Common myeloid progenitor, CD34-positive (primary cell): ENCODE results near the gene PEMT.
A peak's percentile ranks its signal among the peaks of the same experiment; 100 is the strongest.

Experiments used
- CTCF ChIA-PET: fragments of 350-600 bp; sonication (Branson Sonifier 250); formaldehyde crosslinking; loops from one replicate; lab custom pipeline; 2021; ENCODE audit warnings: antibody characterized with exemption; lab: Charles Lee
- POLR2A ChIA-PET: fragments of 350-600 bp; sonication (Branson Sonifier 250); formaldehyde crosslinking; loops from one replicate; lab custom pipeline; 2021; ENCODE audit warnings: antibody characterized with exemption; lab: Charles Lee
- DNase-seq, 3 donors: peaks; one replicate each; pipeline versions ENCODE4 v3.0.0 to v3.0.0-alpha.2; 2013
- H3K27ac ChIP-seq, 2 experiments: 1 replicate in 1 of 2; 2 replicates in 1 of 2; pipeline ENCODE4 v1.7.0; 2013; ENCODE audit warnings: inconsistent platforms in 2 of 2, low read length in 2 of 2, mild to moderate bottlenecking in 2 of 2, low read depth in 1 of 2, moderate library complexity in 1 of 2; ENCODE audit not compliant: severe bottlenecking in 2 of 2, insufficient read depth in 1 of 2, poor library complexity in 1 of 2
- H3K27me3 ChIP-seq, 5 experiments: replicated peaks in 2 of 5; 1 replicate in 3 of 5; 2 replicates in 2 of 5; pipeline versions ENCODE4 v1.6.1 to v1.7.0; 2013; ENCODE audit warnings: low read length in 4 of 5, mild to moderate bottlenecking in 2 of 5, moderate library complexity in 2 of 5, inconsistent platforms in 1 of 5; ENCODE audit not compliant: insufficient read depth in 5 of 5, control insufficient read depth in 4 of 5
- H3K36me3 ChIP-seq, 4 experiments: 1 replicate in 2 of 4; 2 replicates in 2 of 4; pipeline versions ENCODE4 v1.6.1 to v1.7.0; 2013; ENCODE audit warnings: low read length in 3 of 4, control low read depth in 1 of 4, mild to moderate bottlenecking in 1 of 4; ENCODE audit not compliant: control insufficient read depth in 4 of 4, insufficient read depth in 4 of 4
- H3K4me1 ChIP-seq, 4 experiments: 1 replicate in 3 of 4; 2 replicates in 1 of 4; pipeline versions ENCODE4 v1.6.1 to v1.7.1; 2013; ENCODE audit warnings: low read length in 3 of 4, mild to moderate bottlenecking in 3 of 4, control low read depth in 1 of 4, inconsistent platforms in 1 of 4, moderate library complexity in 1 of 4; ENCODE audit not compliant: control insufficient read depth in 4 of 4, insufficient read depth in 4 of 4; ENCODE audit errors: control extremely low read depth in 1 of 4
- H3K4me3 ChIP-seq, 7 experiments: 1 replicate in 4 of 7; 2 replicates in 3 of 7; pipeline versions ENCODE4 v1.5.1 to v1.7.0; 2013; ENCODE audit warnings: mild to moderate bottlenecking in 7 of 7, low read length in 6 of 7, moderate library complexity in 6 of 7, inconsistent platforms in 2 of 7, low read depth in 2 of 7, control low read depth in 1 of 7; ENCODE audit not compliant: insufficient read depth in 4 of 7, control insufficient read depth in 1 of 7; ENCODE audit errors: extremely low read depth in 1 of 7
- H3K9me3 ChIP-seq, 5 experiments: 1 replicate in 4 of 5; 2 replicates in 1 of 5; pipeline versions ENCODE4 v1.6.1 to v1.7.1; 2013; ENCODE audit warnings: low read length in 4 of 5, mild to moderate bottlenecking in 2 of 5, inconsistent platforms in 1 of 5, low read depth in 1 of 5, moderate library complexity in 1 of 5; ENCODE audit not compliant: control insufficient read depth in 4 of 5, insufficient read depth in 2 of 5; ENCODE audit errors: control extremely low read depth in 1 of 5
- whole genome bisulfite sequencing: methylation state at CpG from one replicate; pipeline ENCODE4 v1.1.5; 2013; ENCODE audit not compliant: insufficient coverage; 5-methylcytosine and 5-hydroxymethylcytosine counted together

The PEMT gene

DNA sequence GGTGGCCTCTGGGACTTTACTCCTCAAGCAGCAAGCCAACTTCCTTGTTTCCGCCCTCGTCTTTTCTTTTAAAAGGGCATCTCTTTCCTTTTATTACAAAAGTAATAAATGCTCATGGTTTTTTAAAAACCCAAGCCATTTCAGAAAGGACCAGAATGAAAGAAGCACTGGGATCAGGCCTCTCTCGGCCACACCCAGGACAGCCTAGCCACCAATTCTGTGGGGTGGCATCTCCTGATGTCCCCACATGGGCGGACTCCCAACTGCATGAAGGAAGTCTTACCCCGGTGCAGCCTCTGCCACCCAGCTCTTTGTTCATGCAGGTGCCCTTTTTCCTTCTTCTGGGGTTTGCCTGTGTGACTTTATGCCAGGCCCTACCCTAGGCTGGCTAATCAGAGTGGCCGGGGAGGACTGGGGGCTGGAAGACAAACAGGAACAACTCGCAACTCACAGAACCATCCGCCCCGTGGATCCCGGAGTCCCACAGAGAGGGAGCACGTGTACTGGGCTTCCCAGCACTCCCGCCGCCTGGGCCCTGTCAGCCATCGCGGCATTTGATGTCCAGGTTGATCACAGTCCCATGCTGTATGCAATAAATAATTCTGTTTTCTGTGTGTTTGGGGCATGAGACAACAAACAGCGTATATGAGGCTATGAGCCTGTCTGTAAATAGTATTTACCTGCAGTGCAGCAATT lies 92.8 kb downstream of the PEMT start:
- Histone ChIP-seq H3K27me3 (peaks cover 0 to 15% (median 4%) of the 10 kb centered on the region in 5 experiments), H3K9me3 (no peaks in the 10 kb centered on the region), H3K4me3 (no peak overlapping the region), H3K36me3 (peaks cover 0 to under 1% (median 0%) of the 10 kb centered on the region in 4 experiments), H3K4me1 (peaks cover 0 to 25% (median 21%) of the 10 kb centered on the region in 4 experiments), H3K27ac (no peak overlapping the region)
- ChIA-PET CTCF (interaction anchor here (0.9 to 5.6 kb wide), 5 partner anchors 8 to 144 kb away, joined by 3 to 41 read pairs (median 6); no protein-coding TSS in a partner anchor), POLR2A (interaction anchor here (0.7 kb wide), 1 partner anchor 12 kb away, joined by 4 read pairs; no protein-coding TSS in a partner anchor)
- no peak for DNase-seq
- 94% methylated on average over 16 of the region's 16 CpGs for WGBS

DNA sequence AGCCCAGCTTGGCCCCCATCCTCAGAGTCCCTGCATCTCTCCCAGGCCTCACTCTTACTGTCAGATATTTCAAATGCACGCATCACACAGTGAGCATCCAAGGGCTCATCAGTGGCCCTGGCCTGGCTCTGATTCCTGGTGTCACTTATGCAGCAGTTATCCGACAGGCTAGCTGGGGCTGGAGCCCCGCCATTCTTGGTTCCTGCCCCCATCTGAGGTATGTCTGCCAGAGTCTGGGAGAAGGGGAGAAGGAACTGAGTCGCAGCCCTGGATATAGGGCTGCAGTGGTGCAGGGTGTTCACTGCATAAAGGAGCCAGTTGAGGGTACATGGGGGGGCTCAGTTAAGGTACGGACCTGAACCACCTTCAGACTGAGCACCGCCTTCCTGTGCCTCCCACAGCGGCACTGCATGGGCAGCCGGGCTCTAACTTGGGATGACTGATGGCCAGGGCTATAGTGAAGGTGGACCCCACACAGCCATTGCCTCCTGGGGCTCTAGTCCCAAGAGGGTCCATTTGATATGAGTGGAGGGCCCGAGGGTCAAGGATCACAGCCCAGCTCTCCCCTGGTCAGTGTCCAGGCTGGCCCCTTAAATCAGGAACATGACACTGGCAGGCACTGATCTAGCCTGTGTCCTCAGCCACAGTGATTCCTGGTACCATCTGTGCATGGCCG lies 93.5 kb downstream of the PEMT start:
- peaks cover 0 to 25% (median 21%) of the 10 kb centered on the region in 4 experiments for H3K4me1 ChIP-seq
- H3K4me3 ChIP-seq = no peak overlapping the region
- POLR2A ChIA-PET = no interaction called here
- no peak for DNase-seq
- H3K9me3 ChIP-seq = no peaks in the 10 kb centered on the region
- peaks cover 0 to 15% (median 6%) of the 10 kb centered on the region in 5 experiments for H3K27me3 ChIP-seq
- peaks cover 0 to 6% (median under 1%) of the 10 kb centered on the region in 4 experiments for H3K36me3 ChIP-seq
- H3K27ac ChIP-seq = no peak overlapping the region
- 98% methylated on average over 10 of the region's 10 CpGs for WGBS
- CTCF ChIA-PET = interaction anchor here (0.9 to 5.6 kb wide), 15 partner anchors 9 to 144 kb away, joined by 3 to 41 read pairs (median 5); no protein-coding TSS in a partner anchor

DNA sequence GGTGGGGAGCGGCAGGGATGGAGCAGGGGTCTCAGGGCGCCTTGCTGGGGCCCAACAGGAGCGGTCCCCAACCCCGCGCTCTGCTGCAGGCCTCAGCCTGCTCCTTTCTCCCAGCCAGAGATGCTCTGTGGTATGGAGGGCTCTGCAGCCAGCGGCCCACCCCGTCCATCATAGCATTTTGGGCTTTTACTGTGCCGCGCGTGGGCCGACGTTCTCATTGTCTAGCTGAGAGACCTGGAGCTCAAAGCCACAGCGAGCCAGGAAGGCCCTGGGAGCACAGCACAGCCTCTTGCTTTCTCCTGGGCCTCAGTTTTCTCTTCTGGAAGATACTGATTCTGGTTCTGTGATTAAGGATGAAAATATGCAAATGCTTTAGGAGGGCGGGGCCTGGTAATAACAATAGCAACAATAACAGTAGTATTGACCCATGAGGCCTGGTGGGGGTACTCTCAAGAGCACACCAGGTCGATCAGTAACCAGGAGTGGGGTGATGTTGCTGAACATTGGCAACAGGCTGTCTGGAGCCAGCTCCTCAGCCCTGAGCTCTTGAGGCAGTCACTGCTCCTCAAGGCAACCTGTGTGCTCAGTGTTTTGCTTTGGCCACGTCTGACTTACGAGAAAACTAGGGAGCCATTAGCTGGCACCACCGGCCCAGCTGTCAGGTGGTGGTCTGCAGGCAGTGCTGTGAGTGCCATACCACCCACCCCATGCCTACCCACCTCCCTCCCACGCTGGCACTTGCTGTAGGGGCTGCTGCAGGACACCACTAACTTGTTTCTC lies 94.3 kb downstream of the PEMT start:
- CTCF ChIA-PET = interaction anchor here (0.8 to 5.6 kb wide), 27 partner anchors 10 to 149 kb away, joined by 3 to 41 read pairs (median 5); no protein-coding TSS in a partner anchor
- peaks cover 0 to 15% (median 6%) of the 10 kb centered on the region in 5 experiments for H3K27me3 ChIP-seq
- WGBS = 38% methylated on average over 8 of the region's 19 CpGs
- POLR2A ChIA-PET = interaction anchor here (0.6 to 0.8 kb wide), 2 partner anchors 45 to 145 kb away, joined by 3 read pairs; no protein-coding TSS in a partner anchor
- no peak for DNase-seq
- H3K4me1 ChIP-seq = peaks cover 0 to 25% (median 21%) of the 10 kb centered on the region in 4 experiments
- H3K9me3 ChIP-seq = no peaks in the 10 kb centered on the region
- H3K27ac ChIP-seq = no peak overlapping the region
- H3K36me3 ChIP-seq = peaks cover 0 to 14% (median 8%) of the 10 kb centered on the region in 4 experiments
- peak overlapping the region in 3 of 7 experiments; percentile 72 to 79 (median 79) for H3K4me3 ChIP-seq

DNA sequence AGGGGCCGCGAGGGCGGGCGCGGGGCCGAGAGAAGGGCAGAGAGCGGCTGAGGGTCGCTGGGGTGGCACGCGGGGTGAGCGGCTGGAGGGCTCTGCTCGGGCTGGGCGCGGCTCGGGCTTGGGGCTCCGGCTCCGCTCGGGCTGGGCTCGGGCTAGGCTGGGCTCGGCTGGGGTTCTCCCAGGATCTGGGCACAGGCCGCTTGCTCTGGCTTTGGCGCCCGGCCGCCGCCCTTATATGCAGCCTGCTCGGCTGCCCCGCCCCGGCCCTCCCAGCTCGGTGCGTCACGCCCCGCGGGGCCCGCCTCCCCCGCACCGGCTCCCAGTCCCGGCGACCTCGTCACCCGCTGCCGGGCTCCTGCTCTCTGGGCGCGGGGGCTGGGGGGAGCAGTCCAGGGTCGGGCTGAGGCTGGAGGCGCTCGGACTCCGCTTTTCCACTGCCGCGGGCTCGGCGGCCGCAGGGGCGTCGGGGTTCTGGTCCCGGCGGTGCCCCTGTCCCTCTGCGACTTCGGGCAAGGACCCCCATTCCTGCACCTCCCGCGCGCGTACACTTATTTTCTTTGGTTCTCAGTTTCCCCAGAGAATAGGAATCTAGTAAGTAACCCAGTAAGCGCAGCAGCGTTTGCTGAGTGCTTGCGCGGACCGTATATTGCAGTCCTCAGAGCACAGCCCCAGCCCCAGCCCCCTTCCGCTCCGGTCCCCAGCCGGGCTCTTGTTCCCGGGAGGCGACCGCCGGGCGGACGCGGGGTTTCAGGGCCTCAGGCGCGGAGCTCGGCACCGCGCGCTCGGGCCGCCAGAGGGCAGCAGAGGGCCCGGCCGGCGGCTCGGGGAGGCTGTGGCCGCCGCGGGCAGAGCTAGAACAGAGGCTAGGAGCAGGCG lies 95.1 kb downstream of the PEMT start, which contains the start of gene RASD1:
RASD1 (minus strand) TSS at position 207 of the 876 bp plus-strand sequence. CDS start 214 bp downstream, outside the sequence.
- peak; percentile 67 to 80 (median 74) for DNase-seq
- Histone ChIP-seq H3K27ac (no peak within 1 kb of the TSS), H3K9me3 (no peaks in the 10 kb centered on the region), H3K36me3 (peaks cover under 1 to 22% (median 14%) of the 10 kb centered on the region in 4 experiments), H3K27me3 (peaks cover 0 to 15% (median 6%) of the 10 kb centered on the region in 5 experiments), H3K4me3 (peak within 1 kb of the TSS; percentile 37 to 79 (median 72)), H3K4me1 (peaks cover 0 to 25% (median 21%) of the 10 kb centered on the region in 4 experiments)
- ChIA-PET POLR2A (interaction anchor here (0.6 to 1.3 kb wide), 3 partner anchors 46 to 145 kb away, joined by 3 read pairs; no protein-coding TSS in a partner anchor), CTCF (interaction anchor here (0.8 to 5.6 kb wide), 29 partner anchors 9 to 148 kb away, joined by 3 to 41 read pairs (median 4); no protein-coding TSS in a partner anchor)
- under 1% methylated on average over 86 of the region's 93 CpGs for WGBS

DNA sequence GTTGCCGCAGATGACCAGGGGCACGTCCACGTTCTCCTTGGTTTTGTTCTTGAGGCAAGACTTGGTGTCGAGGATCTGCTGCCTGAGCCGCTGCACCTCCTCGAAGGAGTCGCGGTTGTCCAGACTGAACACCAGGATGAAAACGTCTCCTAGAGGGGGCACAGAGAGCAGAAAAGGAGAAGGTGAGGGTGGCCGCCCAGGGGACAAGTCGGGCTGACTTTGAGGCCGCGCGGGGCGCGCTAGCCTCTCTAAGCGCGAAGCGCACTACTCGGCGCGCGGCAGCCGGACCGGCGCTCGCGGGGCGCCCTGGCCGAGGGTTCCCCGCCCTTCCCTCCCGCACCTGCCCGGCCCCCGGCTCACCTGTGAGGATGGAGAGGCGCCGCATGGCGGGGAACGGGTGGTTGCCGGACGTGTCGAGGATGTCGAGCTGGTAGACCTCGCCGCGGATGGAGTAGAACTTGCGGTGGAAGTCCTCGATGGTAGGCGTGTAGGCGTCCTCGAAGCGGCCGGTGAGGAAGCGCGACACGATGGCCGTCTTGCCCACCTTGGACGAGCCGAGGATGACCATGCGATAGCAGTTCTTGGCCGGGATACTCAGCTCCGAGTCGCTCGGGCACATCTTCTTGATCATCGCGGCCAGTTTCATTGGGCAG lies 95.8 kb downstream of the PEMT start:
- Histone ChIP-seq H3K27me3 (peaks cover 0 to 15% (median 6%) of the 10 kb centered on the region in 5 experiments), H3K36me3 (peaks cover 6 to 29% (median 19%) of the 10 kb centered on the region in 4 experiments), H3K9me3 (no peaks in the 10 kb centered on the region), H3K27ac (no peak overlapping the region), H3K4me3 (peak overlapping the region; percentile 37 to 79 (median 72)), H3K4me1 (peaks cover 0 to 25% (median 21%) of the 10 kb centered on the region in 4 experiments)
- peak; percentile 23 to 60 (median 52) for DNase-seq
- ChIA-PET POLR2A (interaction anchor here (1.2 to 1.3 kb wide), 2 partner anchors 14 to 140 kb away, joined by 3 read pairs; no protein-coding TSS in a partner anchor), CTCF (interaction anchor here (1.1 to 5.6 kb wide), 12 partner anchors 9 to 146 kb away, joined by 3 to 41 read pairs (median 6); no protein-coding TSS in a partner anchor)
- 1% methylated on average over 57 of the region's 65 CpGs for WGBS
